Measurements from ENCODE around the gene TUSC2. TPM values are rescaled to one million over a fixed set of nuclear protein-coding genes. Genes with fewer than 3 reads are reported as not detected.

The TUSC2 gene, protein sequence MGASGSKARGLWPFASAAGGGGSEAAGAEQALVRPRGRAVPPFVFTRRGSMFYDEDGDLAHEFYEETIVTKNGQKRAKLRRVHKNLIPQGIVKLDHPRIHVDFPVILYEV
- 46.1 TPM for polyA plus RNA-seq (2012; ENCODE audit: insufficient read length, low read depth)

GRCh38 chr3:50327943-50328691, at the start of gene TUSC2:
Gene TUSC2, minus strand, starts transcription at chr3:50328223. Its CDS starts 124 bp downstream, at chr3:50328099.
- TF ChIP-seq, protein P1, sequence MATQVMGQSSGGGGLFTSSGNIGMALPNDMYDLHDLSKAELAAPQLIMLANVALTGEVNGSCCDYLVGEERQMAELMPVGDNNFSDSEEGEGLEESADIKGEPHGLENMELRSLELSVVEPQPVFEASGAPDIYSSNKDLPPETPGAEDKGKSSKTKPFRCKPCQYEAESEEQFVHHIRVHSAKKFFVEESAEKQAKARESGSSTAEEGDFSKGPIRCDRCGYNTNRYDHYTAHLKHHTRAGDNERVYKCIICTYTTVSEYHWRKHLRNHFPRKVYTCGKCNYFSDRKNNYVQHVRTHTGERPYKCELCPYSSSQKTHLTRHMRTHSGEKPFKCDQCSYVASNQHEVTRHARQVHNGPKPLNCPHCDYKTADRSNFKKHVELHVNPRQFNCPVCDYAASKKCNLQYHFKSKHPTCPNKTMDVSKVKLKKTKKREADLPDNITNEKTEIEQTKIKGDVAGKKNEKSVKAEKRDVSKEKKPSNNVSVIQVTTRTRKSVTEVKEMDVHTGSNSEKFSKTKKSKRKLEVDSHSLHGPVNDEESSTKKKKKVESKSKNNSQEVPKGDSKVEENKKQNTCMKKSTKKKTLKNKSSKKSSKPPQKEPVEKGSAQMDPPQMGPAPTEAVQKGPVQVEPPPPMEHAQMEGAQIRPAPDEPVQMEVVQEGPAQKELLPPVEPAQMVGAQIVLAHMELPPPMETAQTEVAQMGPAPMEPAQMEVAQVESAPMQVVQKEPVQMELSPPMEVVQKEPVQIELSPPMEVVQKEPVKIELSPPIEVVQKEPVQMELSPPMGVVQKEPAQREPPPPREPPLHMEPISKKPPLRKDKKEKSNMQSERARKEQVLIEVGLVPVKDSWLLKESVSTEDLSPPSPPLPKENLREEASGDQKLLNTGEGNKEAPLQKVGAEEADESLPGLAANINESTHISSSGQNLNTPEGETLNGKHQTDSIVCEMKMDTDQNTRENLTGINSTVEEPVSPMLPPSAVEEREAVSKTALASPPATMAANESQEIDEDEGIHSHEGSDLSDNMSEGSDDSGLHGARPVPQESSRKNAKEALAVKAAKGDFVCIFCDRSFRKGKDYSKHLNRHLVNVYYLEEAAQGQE (IDR thresholded peaks at IDR 0.05; ENCODE audit: insufficient read depth in 1 of 2, low read depth in 2 of 2, low read length in 2 of 2), result peak; percentile 53 to 54; a peak in 2 of 4 replicates
- TF ChIP-seq TAF1 (IDR thresholded peaks at IDR 0.05; ENCODE audit: borderline replicate concordance, insufficient read depth, low read length), result peak; percentile 78; the same call in 1 of the 2 replicates
- TF ChIP-seq POLR2AphosphoS5 (IDR thresholded peaks at IDR 0.05; ENCODE audit: low read depth, low read length), result peak; percentile 79
- TF ChIP-seq FOXP2 (optimal IDR thresholded peaks at IDR 0.05; ENCODE audit: borderline replicate concordance, extremely low read depth, extremely low read length, insufficient read depth), result no peak

DNA sequence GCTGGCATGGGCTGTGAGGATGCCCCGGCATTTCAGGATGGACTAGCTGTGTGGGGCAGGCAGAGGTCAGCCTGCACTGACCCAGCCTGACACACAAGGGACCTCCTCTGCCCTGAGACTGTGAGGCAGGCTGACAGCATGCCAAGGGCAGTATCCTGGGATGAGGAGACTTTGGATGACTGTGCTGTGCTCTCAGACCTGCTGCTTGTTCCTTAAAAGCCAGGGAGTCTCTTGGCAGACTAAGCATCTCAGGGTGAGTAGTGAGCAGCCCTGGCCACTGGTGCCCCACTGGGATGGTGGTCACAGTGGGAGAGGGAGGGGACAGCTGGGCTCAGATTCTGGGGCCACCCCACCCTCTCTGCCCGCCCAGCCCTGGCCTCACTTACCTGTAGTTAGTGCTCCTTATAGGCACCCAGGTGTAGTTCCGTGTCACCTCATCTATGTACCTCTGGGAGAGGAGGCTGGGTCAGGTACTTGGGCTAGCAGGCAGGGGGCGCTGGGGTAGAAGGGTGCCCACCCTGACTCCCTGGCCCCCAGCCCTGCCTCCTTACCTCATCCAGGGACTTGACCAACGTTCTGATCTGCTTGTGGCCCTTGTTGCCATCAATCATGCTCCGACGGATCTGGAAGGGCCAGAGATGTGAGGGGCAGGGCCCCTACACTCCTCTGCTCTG, 47.4 kb upstream of the TUSC2 start:
- no peak for TF ChIP-seq TAF1 (IDR thresholded peaks at IDR 0.05; ENCODE audit: borderline replicate concordance, insufficient read depth, low read length)
- no peak for TF ChIP-seq SIN3A (IDR thresholded peaks at IDR 0.05; ENCODE audit: borderline replicate concordance, insufficient read depth, low read length)
- TF ChIP-seq POLR2AphosphoS5 (IDR thresholded peaks at IDR 0.05; ENCODE audit: low read depth, low read length), result no peak
- no peak for TF ChIP-seq FOXP2 (optimal IDR thresholded peaks at IDR 0.05; ENCODE audit: borderline replicate concordance, extremely low read depth, extremely low read length, insufficient read depth)
- TF ChIP-seq, protein P1 (IDR thresholded peaks at IDR 0.05; ENCODE audit: insufficient read depth in 1 of 2, low read depth in 2 of 2, low read length in 2 of 2), result no peak

- TF ChIP-seq, protein P1 (IDR thresholded peaks at IDR 0.05; ENCODE audit: insufficient read depth in 1 of 2, low read depth in 2 of 2, low read length in 2 of 2), result no peak
- TF ChIP-seq POLR2AphosphoS5 (IDR thresholded peaks at IDR 0.05; ENCODE audit: low read depth, low read length) (no peak), SIN3A (IDR thresholded peaks at IDR 0.05; ENCODE audit: borderline replicate concordance, insufficient read depth, low read length) (no peak), FOXP2 (optimal IDR thresholded peaks at IDR 0.05; ENCODE audit: borderline replicate concordance, extremely low read depth, extremely low read length, insufficient read depth) (no peak), TAF1 (IDR thresholded peaks at IDR 0.05; ENCODE audit: borderline replicate concordance, insufficient read depth, low read length) (no peak)
Measured at GRCh38 chr3:50374363-50375257, 46.6 kb upstream of the TUSC2 start.

- TF ChIP-seq POLR2AphosphoS5 (IDR thresholded peaks at IDR 0.05; ENCODE audit: low read depth, low read length) (no peak), TAF1 (IDR thresholded peaks at IDR 0.05; ENCODE audit: borderline replicate concordance, insufficient read depth, low read length) (no peak), FOXP2 (optimal IDR thresholded peaks at IDR 0.05; ENCODE audit: borderline replicate concordance, extremely low read depth, extremely low read length, insufficient read depth) (no peak), SIN3A (IDR thresholded peaks at IDR 0.05; ENCODE audit: borderline replicate concordance, insufficient read depth, low read length) (no peak)
- TF ChIP-seq, protein P1 (IDR thresholded peaks at IDR 0.05; ENCODE audit: insufficient read depth in 1 of 2, low read depth in 2 of 2, low read length in 2 of 2), result no peak
Measured at GRCh38 chr3:50373146-50374051, 45.4 kb upstream of the TUSC2 start.
